Endothelial cell of umbilical vein (primary cell): Measurements from ENCODE around the gene PAX8.

ENCODE experiments used
- EZH2 ChIP-seq: IDR thresholded peaks from 2 replicates; pipeline ENCODE4 v1.6.1; 2012; ENCODE audit warnings: borderline replicate concordance, low read depth, mild to moderate bottlenecking, moderate library complexity, low read length, inconsistent platforms; ENCODE audit not compliant: severe bottlenecking
- FOS ChIP-seq: IDR thresholded peaks from 2 replicates; pipeline ENCODE4 v1.6.1; 2011; ENCODE audit warnings: mild to moderate bottlenecking, low read length, moderate library complexity, borderline replicate concordance; ENCODE audit not compliant: insufficient read depth
- JUN ChIP-seq: IDR thresholded peaks from 2 replicates; pipeline ENCODE4 v1.6.1; 2011; ENCODE audit warnings: borderline replicate concordance, low read depth; ENCODE audit not compliant: insufficient read length, insufficient read depth
- POLR2A ChIP-seq: IDR thresholded peaks from 2 replicates; pipeline ENCODE4 v1.6.1; 2012; ENCODE audit warnings: low read depth, mild to moderate bottlenecking, control low read depth, low read length
- POLR2AphosphoS5 ChIP-seq: IDR thresholded peaks from 2 replicates; pipeline ENCODE4 v1.6.1; 2012; ENCODE audit warnings: low read depth, mild to moderate bottlenecking, control low read depth, low read length, moderate library complexity; ENCODE audit not compliant: insufficient read depth
- TF ChIP-seq, protein P1 (sequence below), 2 donors: IDR thresholded peaks; 1 replicate in 1 of 2; 2 replicates in 1 of 2; pipeline ENCODE4 v1.5.1; 2011; ENCODE audit warnings: low read length in 2 of 2, mild to moderate bottlenecking in 2 of 2, moderate library complexity in 2 of 2, control low read depth in 1 of 2, inconsistent platforms in 1 of 2, low read depth in 1 of 2; ENCODE audit not compliant: insufficient read depth in 1 of 2; ENCODE audit errors: extremely low read depth in 1 of 2
- TF ChIP-seq, protein P2 (sequence below): IDR thresholded peaks from 2 replicates; pipeline ENCODE4 v1.6.1; 2011; ENCODE audit not compliant: insufficient read depth, insufficient read length

GRCh38 chr2:113228991-113229716, 49.6 kb downstream of the PAX8 start:
- TF ChIP-seq EZH2, result no peak
- TF ChIP-seq POLR2AphosphoS5, result no peak
- TF ChIP-seq, protein P1, sequence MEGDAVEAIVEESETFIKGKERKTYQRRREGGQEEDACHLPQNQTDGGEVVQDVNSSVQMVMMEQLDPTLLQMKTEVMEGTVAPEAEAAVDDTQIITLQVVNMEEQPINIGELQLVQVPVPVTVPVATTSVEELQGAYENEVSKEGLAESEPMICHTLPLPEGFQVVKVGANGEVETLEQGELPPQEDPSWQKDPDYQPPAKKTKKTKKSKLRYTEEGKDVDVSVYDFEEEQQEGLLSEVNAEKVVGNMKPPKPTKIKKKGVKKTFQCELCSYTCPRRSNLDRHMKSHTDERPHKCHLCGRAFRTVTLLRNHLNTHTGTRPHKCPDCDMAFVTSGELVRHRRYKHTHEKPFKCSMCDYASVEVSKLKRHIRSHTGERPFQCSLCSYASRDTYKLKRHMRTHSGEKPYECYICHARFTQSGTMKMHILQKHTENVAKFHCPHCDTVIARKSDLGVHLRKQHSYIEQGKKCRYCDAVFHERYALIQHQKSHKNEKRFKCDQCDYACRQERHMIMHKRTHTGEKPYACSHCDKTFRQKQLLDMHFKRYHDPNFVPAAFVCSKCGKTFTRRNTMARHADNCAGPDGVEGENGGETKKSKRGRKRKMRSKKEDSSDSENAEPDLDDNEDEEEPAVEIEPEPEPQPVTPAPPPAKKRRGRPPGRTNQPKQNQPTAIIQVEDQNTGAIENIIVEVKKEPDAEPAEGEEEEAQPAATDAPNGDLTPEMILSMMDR (IDR thresholded peaks at IDR 0.05; ENCODE audit: extremely low read depth in 1 of 2, insufficient read depth in 1 of 2, low read depth in 1 of 2, low read length in 2 of 2), result no peak
- TF ChIP-seq, protein P2, sequence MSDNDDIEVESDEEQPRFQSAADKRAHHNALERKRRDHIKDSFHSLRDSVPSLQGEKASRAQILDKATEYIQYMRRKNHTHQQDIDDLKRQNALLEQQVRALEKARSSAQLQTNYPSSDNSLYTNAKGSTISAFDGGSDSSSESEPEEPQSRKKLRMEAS, result no peak
- no peak for TF ChIP-seq POLR2A
- TF ChIP-seq FOS, result no peak
- no peak for TF ChIP-seq JUN
